PC-3 (cell line): ENCODE measurements around the gene ZNF311. TPM values are rescaled to one million over a fixed set of nuclear protein-coding genes. Genes with fewer than 3 reads are reported as not detected.

ENCODE experiments used
- ATAC-seq: fragments of 200-7000 bp; cut with Tn5 transposase; 2 replicates; pipeline ENCODE4 v1.9.1; 2020; ENCODE audit warnings: mild to moderate bottlenecking, moderate library complexity
- BruUV-seq: library from RNA; stranded (reverse); fragments of 400-500 nt; replicated peaks from 2 replicates; lab custom pipeline; 2021; lab: Mats Ljungman, UMichigan
- CTCF ChIA-PET: fragments of 300-600 bp; sonication (Branson Sonifier 250); formaldehyde crosslinking; loops from one replicate; lab custom pipeline; 2022; ENCODE audit warnings: antibody characterized with exemption; lab: Charles Lee
- POLR2A ChIA-PET: fragments of 300-600 bp; sonication (Branson Sonifier 250); formaldehyde crosslinking; loops from one replicate; lab custom pipeline; 2022; ENCODE audit warnings: antibody characterized with exemption; ENCODE audit not compliant: unreplicated experiment; lab: Charles Lee
- DNase-seq: peaks from one replicate; pipeline ENCODE4 v3.0.0-alpha.2; 2015
- H2AFZ ChIP-seq: fragments of 300-600 bp; sonication (generic); 2 replicates; pipeline ENCODE4 v1.6.0; 2016; ENCODE audit warnings: antibody characterized with exemption, low read length
- H3F3A ChIP-seq: fragments of 300-600 bp; sonication (generic); one replicate; pipeline ENCODE4 v1.6.0; 2017; ENCODE audit warnings: antibody characterized with exemption, low read length, control low read depth, mild to moderate bottlenecking; ENCODE audit not compliant: unreplicated experiment
- H3K27ac ChIP-seq: fragments of 300-600 bp; sonication (generic); 2 replicates; pipeline ENCODE4 v1.5.1; 2016; ENCODE audit warnings: mild to moderate bottlenecking, low read length
- H3K27me3 ChIP-seq: fragments of 300-600 bp; sonication (generic); 2 replicates; pipeline ENCODE4 v1.6.1; 2016; ENCODE audit warnings: low read length, mixed read lengths
- H3K36me3 ChIP-seq: fragments of 300-600 bp; sonication (generic); 2 replicates; pipeline ENCODE4 v1.6.1; 2016; ENCODE audit warnings: low read depth, mixed run types, low read length, mixed read lengths
- H3K4me1 ChIP-seq: fragments of 300-600 bp; sonication (generic); 2 replicates; pipeline ENCODE4 v1.5.1; 2016; ENCODE audit warnings: low read length; ENCODE audit not compliant: insufficient read depth
- H3K4me2 ChIP-seq: fragments of 300-600 bp; sonication (generic); 2 replicates; pipeline ENCODE4 v1.6.0; 2016; ENCODE audit warnings: low read length
- H3K4me3 ChIP-seq: fragments of 300-600 bp; sonication (generic); 2 replicates; pipeline ENCODE4 v1.5.1; 2016; ENCODE audit warnings: mild to moderate bottlenecking, low read length, mixed read lengths
- H3K79me2 ChIP-seq: fragments of 300-600 bp; sonication (generic); 2 replicates; pipeline ENCODE4 v1.6.1; 2017; ENCODE audit warnings: low read length, mixed read lengths
- H3K9ac ChIP-seq: fragments of 300-600 bp; sonication (generic); 2 replicates; pipeline ENCODE4 v1.6.0; 2016; ENCODE audit warnings: mild to moderate bottlenecking, low read length
- H3K9me2 ChIP-seq: fragments of 300-600 bp; sonication (generic); replicated peaks from 2 replicates; pipeline ENCODE4 v1.6.1; 2016; ENCODE audit warnings: mixed run types, low read length, mixed read lengths
- H3K9me3 ChIP-seq: fragments of 300-600 bp; sonication (generic); 2 replicates; pipeline ENCODE4 v1.6.1; 2016; ENCODE audit warnings: low read length, mixed read lengths
- H4K20me1 ChIP-seq: fragments of 300-600 bp; sonication (generic); 2 replicates; pipeline ENCODE4 v1.6.1; 2016; ENCODE audit warnings: low read length, mixed read lengths
- EZH2 ChIP-seq: fragments of 300-600 bp; sonication (generic); IDR thresholded peaks from one replicate; pipeline ENCODE4 v1.6.1; 2017; ENCODE audit warnings: antibody characterized with exemption, mild to moderate bottlenecking, low read length; ENCODE audit not compliant: unreplicated experiment
- EZH2phosphoT487 ChIP-seq: fragments of 300-600 bp; sonication (generic); IDR thresholded peaks from 2 replicates; pipeline ENCODE4 v1.6.1; 2018; ENCODE audit warnings: mild to moderate bottlenecking, antibody characterized with exemption, low read length, borderline replicate concordance
- intact Hi-C: fragments of 100-400 bp; cut with micrococcal nuclease; formaldehyde crosslinking; loops from 2 replicates; pipeline ENCODE4 v1.9.0; 2023
- total RNA-seq: library from RNA; depleted of rRNA; stranded (reverse); fragments of >200 nt; gene quantifications from 2 replicates; pipeline ENCODE4 v1.2.3, GENCODE V29; 2014
- TF ChIP-seq, protein P1 (sequence below): fragments of 300-600 bp; sonication (generic); conservative IDR thresholded peaks from 2 replicates; pipeline ENCODE4 v1.5.1; 2017; ENCODE audit warnings: antibody characterized with exemption, low read depth, mild to moderate bottlenecking, low read length

The ZNF311 gene
- total RNA-seq, 1 experiment from 2014 or later, result 0.04 TPM

DNA sequence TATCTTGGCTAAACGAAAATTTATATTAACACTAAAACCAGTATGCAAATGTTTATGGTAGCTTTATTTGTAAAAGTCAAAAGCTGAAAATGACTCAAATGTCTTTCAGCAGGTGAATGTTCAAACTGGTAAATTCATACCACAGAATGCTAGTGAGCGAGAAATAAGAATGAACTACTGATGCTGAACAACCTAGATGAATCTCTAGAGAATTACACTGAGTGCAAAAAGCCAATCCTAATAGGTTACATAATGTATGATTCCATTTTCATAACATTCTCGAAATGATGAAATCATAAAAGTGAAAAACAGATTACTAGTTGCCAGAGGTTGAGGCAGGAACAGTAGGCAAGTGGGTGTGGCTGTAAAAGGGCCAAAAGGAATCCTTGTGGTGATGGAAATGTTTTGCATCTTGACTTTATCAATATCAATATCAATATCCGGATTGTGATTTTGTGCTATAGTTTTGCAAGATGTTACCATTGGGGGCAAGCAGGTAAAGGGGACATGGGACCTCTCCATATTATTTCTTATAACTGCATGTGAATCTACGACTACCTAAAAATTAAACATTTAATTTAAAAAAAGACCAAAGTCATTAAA lies 26.1 kb downstream of the ZNF311 start:
- Histone ChIP-seq H3K4me1 (peaks cover 33% of the 10 kb centered on the region), H3F3A (peaks cover 3% of the 10 kb centered on the region), H3K4me3 (no peak overlapping the region), H3K4me2 (peak overlapping the region; percentile 34; the same call in 1 of the 2 replicates), H2AFZ (no peak overlapping the region), H3K79me2 (no peaks in the 10 kb centered on the region), H3K9me3 (no peaks in the 10 kb centered on the region), H3K9ac (no peak overlapping the region), H3K9me2 (no peaks in the 10 kb centered on the region), H3K36me3 (no peaks in the 10 kb centered on the region), H4K20me1 (no peaks in the 10 kb centered on the region), H3K27me3 (no peaks in the 10 kb centered on the region), H3K27ac (peak overlapping the region; percentile 75; the same call in 1 of the 2 replicates)
- ATAC-seq, result no peak
- CTCF ChIA-PET, result no interaction called here
- TF ChIP-seq EZH2 (no peak), EZH2phosphoT487 (no peak)
- TF ChIP-seq, protein P1, sequence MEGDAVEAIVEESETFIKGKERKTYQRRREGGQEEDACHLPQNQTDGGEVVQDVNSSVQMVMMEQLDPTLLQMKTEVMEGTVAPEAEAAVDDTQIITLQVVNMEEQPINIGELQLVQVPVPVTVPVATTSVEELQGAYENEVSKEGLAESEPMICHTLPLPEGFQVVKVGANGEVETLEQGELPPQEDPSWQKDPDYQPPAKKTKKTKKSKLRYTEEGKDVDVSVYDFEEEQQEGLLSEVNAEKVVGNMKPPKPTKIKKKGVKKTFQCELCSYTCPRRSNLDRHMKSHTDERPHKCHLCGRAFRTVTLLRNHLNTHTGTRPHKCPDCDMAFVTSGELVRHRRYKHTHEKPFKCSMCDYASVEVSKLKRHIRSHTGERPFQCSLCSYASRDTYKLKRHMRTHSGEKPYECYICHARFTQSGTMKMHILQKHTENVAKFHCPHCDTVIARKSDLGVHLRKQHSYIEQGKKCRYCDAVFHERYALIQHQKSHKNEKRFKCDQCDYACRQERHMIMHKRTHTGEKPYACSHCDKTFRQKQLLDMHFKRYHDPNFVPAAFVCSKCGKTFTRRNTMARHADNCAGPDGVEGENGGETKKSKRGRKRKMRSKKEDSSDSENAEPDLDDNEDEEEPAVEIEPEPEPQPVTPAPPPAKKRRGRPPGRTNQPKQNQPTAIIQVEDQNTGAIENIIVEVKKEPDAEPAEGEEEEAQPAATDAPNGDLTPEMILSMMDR, result no peak
- intact Hi-C loops, result no loop called here
- no TSS peak for BruUV-seq
- POLR2A ChIA-PET, result no interaction called here
- no peak for DNase-seq

DNA sequence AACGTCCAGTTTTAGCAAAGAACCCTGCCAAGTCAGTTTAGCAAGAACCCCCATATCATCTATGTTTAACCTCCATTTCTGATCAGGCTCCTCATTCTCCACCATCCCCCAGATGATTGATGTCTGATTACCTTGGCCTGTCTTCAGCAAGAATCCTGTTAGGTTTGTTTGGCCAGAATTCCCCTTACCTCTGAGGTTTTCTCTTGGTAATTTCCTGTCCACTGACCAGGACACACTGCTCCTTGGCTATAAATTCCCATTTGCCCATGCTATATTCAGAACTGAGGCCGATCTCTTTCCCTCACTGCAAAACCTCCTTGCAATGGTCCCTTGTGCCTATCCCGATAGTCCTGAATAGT lies 27.0 kb downstream of the ZNF311 start:
- intact Hi-C loops, result no loop called here
- peaks cover 33% of the 10 kb centered on the region for H3K4me1 ChIP-seq
- peak overlapping the region; percentile 75 for H3K27ac ChIP-seq
- DNase-seq, result peak; percentile 55
- no peaks in the 10 kb centered on the region for H3K9me3 ChIP-seq
- CTCF ChIA-PET, result no interaction called here
- H4K20me1 ChIP-seq, result no peaks in the 10 kb centered on the region
- no peaks in the 10 kb centered on the region for H3K36me3 ChIP-seq
- no peaks in the 10 kb centered on the region for H3F3A ChIP-seq
- BruUV-seq, result no TSS peak
- peak overlapping the region; percentile 2; the same call in 1 of the 2 replicates for H3K9ac ChIP-seq
- peak overlapping the region; percentile 24 for H2AFZ ChIP-seq
- H3K9me2 ChIP-seq, result no peaks in the 10 kb centered on the region
- POLR2A ChIA-PET, result no interaction called here
- TF ChIP-seq, protein P1, result no peak
- TF ChIP-seq EZH2phosphoT487 (no peak), EZH2 (no peak)
- ATAC-seq, result no peak
- H3K4me2 ChIP-seq, result peak overlapping the region; percentile 34
- H3K79me2 ChIP-seq, result no peaks in the 10 kb centered on the region
- no peak overlapping the region for H3K4me3 ChIP-seq
- H3K27me3 ChIP-seq, result no peaks in the 10 kb centered on the region
